Thoracic aorta (tissue), 2 donors: ENCODE data around the gene CARS1. TPM values are rescaled to one million over a fixed set of nuclear protein-coding genes. Genes with fewer than 3 reads are reported as not detected.

Experiments used
- ATAC-seq: fragments of 150-250 bp; one replicate; pipeline ENCODE4 v1.8.0; 2017; ENCODE audit warnings: low read depth; ENCODE audit not compliant: insufficient number of reproducible peaks, low FRiP score
- DNase-seq: peaks from one replicate; pipeline ENCODE4 v3.0.0-alpha.2; 2020; ENCODE audit warnings: low spot score
- H3K27ac ChIP-seq, 2 donors: fragments of 200-600 bp; sonication (generic); 1 replicate in 1 of 2; 2 replicates in 1 of 2; pipeline ENCODE4 v1.5.1; 2016; ENCODE audit warnings: mild to moderate bottlenecking in 2 of 2, moderate library complexity in 2 of 2
- H3K27me3 ChIP-seq: fragments of 200-600 bp; sonication (generic); replicated peaks from 2 replicates; pipeline ENCODE4 v1.6.0; 2016; ENCODE audit warnings: mild to moderate bottlenecking; ENCODE audit not compliant: insufficient read depth
- H3K36me3 ChIP-seq: fragments of 200-600 bp; sonication (generic); one replicate; pipeline ENCODE4 v1.5.1; 2016
- H3K4me1 ChIP-seq, 2 donors: fragments of 200-600 bp; sonication (generic); 1 replicate in 1 of 2; 2 replicates in 1 of 2; pipeline versions ENCODE4 v1.5.1 to v1.6.0; 2016; ENCODE audit warnings: low read depth in 2 of 2, mild to moderate bottlenecking in 1 of 2; ENCODE audit not compliant: control insufficient read depth in 1 of 2
- H3K4me3 ChIP-seq: fragments of 200-600 bp; sonication (generic); 2 replicates; pipeline ENCODE4 v1.5.1; 2016; ENCODE audit warnings: mild to moderate bottlenecking
- H3K9me3 ChIP-seq: fragments of 200-600 bp; sonication (generic); 2 replicates; pipeline ENCODE4 v1.5.1; 2016
- total RNA-seq, 2 donors: library from RNA; depleted of rRNA; stranded (reverse); fragments of >200 nt; gene quantifications; one replicate each; pipeline versions ENCODE4 v1.1.0 to v1.2.3, GENCODE V29; 2016
- TF ChIP-seq, protein P1 (sequence below): fragments of 200-600 bp; sonication (generic); IDR thresholded peaks from one replicate; pipeline ENCODE4 v1.5.1; 2019; ENCODE audit warnings: antibody characterized with exemption

CARS1 gene
- total RNA-seq, 2 donors from 2014 or later: 38.4 to 56.5 TPM

DNA sequence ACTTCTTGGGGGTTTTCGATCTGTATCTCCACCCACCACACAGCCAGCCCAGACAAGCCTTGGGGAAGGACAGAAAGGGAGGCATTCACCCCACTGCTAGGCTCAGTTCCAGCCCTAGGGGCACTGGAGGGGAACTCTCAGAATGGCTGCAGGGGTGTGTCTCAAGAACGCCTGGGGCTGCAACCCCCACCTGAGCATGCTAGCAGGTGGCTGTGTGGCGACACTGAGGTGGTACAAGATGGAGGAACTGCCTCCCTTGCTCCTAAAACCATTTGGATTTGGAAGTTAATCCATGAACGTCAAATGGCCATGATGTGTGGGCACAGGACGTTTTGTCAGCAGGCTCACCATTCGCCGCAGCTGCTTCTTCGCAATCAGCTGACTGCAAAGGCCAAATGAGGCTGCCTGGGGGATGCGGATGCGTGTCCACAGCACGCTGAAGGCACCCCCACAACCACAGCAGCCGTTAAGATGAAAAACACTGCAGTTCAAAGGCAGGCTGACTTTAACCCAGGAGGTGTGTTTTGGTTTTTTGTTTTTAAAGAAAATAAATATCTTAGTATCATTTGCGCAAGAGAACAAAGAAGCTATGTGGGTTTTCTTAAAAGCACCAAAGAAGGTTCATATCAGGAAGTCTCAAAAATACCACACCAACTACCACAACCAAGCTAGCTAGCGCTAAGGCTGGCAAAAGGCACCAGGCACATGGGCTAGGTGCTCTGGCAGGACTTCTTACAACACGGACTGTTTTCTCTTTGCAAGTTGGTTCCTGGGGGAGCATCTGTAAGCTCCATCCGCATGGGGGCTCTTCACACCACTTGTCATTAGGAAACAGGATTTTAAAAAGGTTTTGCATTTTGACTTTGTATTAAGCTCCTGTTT lies 42.9 kb downstream of the CARS1 start:
- TF ChIP-seq, protein P1, sequence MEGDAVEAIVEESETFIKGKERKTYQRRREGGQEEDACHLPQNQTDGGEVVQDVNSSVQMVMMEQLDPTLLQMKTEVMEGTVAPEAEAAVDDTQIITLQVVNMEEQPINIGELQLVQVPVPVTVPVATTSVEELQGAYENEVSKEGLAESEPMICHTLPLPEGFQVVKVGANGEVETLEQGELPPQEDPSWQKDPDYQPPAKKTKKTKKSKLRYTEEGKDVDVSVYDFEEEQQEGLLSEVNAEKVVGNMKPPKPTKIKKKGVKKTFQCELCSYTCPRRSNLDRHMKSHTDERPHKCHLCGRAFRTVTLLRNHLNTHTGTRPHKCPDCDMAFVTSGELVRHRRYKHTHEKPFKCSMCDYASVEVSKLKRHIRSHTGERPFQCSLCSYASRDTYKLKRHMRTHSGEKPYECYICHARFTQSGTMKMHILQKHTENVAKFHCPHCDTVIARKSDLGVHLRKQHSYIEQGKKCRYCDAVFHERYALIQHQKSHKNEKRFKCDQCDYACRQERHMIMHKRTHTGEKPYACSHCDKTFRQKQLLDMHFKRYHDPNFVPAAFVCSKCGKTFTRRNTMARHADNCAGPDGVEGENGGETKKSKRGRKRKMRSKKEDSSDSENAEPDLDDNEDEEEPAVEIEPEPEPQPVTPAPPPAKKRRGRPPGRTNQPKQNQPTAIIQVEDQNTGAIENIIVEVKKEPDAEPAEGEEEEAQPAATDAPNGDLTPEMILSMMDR: no peak
- DNase-seq (no peak), ATAC-seq (no peak)
- Histone ChIP-seq H3K4me1 (no peaks in the 10 kb centered on the region), H3K27me3 (no peaks in the 10 kb centered on the region), H3K9me3 (no peaks in the 10 kb centered on the region), H3K4me3 (no peak overlapping the region), H3K27ac (no peak overlapping the region), H3K36me3 (peaks cover 83% of the 10 kb centered on the region)

DNA sequence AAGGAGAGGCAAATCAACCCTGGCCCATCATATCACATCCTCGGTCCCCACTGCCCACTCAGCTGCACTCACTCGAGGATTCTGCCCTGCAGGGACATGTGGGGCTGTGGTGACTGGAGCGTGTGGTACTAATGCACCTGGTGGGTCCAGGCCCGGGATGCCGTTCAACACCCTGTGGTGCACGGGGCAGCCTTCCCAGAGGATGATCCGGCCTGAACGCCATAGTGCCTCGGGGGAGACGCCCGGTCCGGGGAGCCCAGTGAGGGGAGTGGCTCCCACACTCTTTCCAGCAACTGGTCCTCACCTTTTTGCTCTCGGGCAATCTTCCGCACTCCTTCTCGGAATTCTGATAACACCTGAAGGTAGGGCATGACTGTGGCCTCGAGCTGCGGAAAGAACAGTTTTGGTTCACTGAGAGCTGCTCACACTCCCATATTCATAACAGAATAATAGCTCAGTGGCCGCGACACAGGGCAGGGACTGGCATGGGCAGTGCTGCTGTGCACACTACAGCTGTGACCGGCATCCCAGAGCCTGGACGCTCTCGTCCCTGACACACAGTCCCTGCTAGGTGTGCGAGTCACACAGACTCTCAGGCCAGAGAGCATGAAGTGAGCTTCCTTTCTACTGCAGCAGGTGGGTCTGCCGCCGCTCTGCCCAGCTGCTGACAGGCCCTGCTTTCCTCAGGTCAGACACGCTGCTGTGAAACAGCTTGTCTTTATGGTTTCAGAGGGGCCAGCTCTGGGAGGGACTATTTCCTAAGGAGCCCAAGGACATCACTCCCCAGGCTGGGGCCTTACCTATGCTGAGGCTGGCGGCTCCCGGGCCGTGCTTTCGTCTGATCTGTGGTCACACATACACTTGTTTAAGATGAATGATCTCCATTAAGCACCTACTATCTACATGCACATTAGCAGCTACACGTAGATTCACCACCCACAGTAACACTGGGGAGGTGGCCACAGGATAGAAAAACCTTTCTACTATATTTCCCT lies 45.0 kb downstream of the CARS1 start:
- H3K36me3 ChIP-seq: peaks cover 80% of the 10 kb centered on the region
- H3K9me3 ChIP-seq: no peaks in the 10 kb centered on the region
- ATAC-seq: no peak
- H3K27me3 ChIP-seq: no peaks in the 10 kb centered on the region
- no peak overlapping the region for H3K27ac ChIP-seq
- TF ChIP-seq, protein P1: no peak
- no peaks in the 10 kb centered on the region for H3K4me1 ChIP-seq
- no peak for DNase-seq
- H3K4me3 ChIP-seq: no peak overlapping the region

DNA sequence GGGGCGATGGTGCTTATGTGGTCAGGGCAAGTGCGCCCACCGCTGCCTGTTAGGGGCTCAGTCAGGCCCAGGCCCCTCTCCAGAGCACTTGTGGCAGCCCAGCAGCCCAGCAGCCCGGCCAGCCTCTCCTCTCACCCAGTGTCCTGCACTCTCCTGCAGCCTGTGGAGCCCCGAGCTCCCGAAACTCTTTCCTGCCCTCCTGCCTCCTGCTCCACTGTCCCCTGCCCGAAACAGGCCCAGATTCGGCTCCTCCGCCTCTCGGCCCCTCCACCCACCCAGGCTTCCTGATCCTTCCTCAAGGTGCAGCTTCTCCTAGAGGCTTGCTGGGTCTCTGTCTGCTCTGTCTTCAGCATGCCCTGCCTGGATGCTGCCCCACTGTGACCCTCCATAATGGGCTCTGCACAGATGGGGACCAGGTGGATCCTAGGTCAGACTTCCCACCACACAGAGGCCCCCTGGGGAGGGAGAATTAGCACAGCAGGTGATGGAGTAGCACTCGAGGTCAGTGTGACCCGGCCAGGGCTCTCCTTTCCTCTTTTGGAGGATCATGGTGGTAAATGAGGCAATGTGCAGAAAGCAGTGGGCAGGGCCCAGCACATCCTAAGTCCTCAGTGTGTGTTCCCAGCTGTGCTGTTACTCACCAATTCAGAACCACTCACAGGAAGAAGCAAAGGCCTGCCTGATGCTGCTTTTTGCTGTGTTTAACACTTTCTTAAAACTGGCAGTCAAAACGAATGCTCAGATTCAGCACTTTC lies 46.5 kb downstream of the CARS1 start:
- H3K27me3 ChIP-seq: no peaks in the 10 kb centered on the region
- TF ChIP-seq, protein P1: no peak
- DNase-seq: no peak
- no peak for ATAC-seq
- H3K27ac ChIP-seq: no peak overlapping the region
- H3K4me3 ChIP-seq: no peak overlapping the region
- H3K36me3 ChIP-seq: peaks cover 72% of the 10 kb centered on the region
- H3K9me3 ChIP-seq: no peaks in the 10 kb centered on the region
- H3K4me1 ChIP-seq: no peaks in the 10 kb centered on the region

DNA sequence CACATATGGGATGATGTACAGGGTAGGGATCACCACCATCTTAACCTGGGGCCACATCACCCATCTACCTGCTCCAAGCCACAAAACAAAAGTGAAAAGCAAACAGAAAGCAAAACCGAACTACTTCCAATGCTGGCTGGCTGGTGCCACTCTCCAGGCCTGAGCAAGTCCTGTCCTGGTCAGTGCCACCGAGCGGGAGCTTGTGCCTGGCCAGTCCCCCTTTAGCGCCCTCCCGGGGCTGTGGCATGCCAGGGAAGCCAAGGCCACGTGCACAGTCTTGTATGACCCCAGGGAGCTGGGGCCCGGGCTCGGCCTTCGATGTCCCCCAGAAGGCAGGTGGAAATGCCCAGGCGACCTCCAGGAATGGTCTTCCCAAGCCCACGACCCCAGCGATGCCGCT lies 47.2 kb downstream of the CARS1 start:
- H3K4me1 ChIP-seq: no peaks in the 10 kb centered on the region
- no peak overlapping the region for H3K27ac ChIP-seq
- no peak for ATAC-seq
- H3K4me3 ChIP-seq: no peak overlapping the region
- no peaks in the 10 kb centered on the region for H3K9me3 ChIP-seq
- TF ChIP-seq, protein P1: no peak
- H3K36me3 ChIP-seq: peaks cover 68% of the 10 kb centered on the region
- no peaks in the 10 kb centered on the region for H3K27me3 ChIP-seq
- DNase-seq: no peak
